ENCODE measurements around the gene LSS. TPM values are rescaled to one million over a fixed set of nuclear protein-coding genes. Genes with fewer than 3 reads are reported as not detected.

LSS gene
- total RNA-seq, 1 donor from 2014 or later = 103 TPM

- Histone ChIP-seq H3K27me3 (no peaks in the 10 kb centered on the region), H3K4me1 (no peaks in the 10 kb centered on the region), H3K36me3 (peaks cover 0 to 79% of the 10 kb centered on the region in 2 donors), H3K9me3 (no peaks in the 10 kb centered on the region), H3K27ac (no peak overlapping the region), H3K4me3 (no peak overlapping the region)
- DNase-seq (ENCODE audit: extremely low spot score in 2 of 2) = no peak
- TF ChIP-seq POLR2A (IDR thresholded peaks at IDR 0.05) (no peak), POLR2AphosphoS5 (IDR thresholded peaks at IDR 0.05; ENCODE audit: insufficient read depth in 1 of 2, low read depth in 1 of 2) (no peak), CTCF (IDR thresholded peaks at IDR 0.05) (no peak)
- intact Hi-C loops (cut with DNase I) = no loop called here
These were observed 18.0 kb downstream of the LSS start for GRCh38 chr21:46210378-46211136.

GRCh38 chr21:46208761-46209721 is 19.5 kb downstream of the LSS start:
- TF ChIP-seq CTCF (IDR thresholded peaks at IDR 0.05) = no peak
- no peak for TF ChIP-seq POLR2AphosphoS5 (IDR thresholded peaks at IDR 0.05; ENCODE audit: insufficient read depth in 1 of 2, low read depth in 1 of 2)
- no peak for TF ChIP-seq POLR2A (IDR thresholded peaks at IDR 0.05)
- Histone ChIP-seq H3K27ac (no peak overlapping the region), H3K4me3 (no peak overlapping the region), H3K27me3 (no peaks in the 10 kb centered on the region), H3K9me3 (no peaks in the 10 kb centered on the region), H3K4me1 (no peaks in the 10 kb centered on the region), H3K36me3 (peaks cover 0 to 88% of the 10 kb centered on the region in 2 donors)
- no peak for DNase-seq (ENCODE audit: extremely low spot score in 2 of 2)
- intact Hi-C loops (cut with DNase I) = no loop called here

GRCh38 chr21:46207920-46208591 is 20.5 kb downstream of the LSS start:
- intact Hi-C loops (cut with DNase I) = no loop called here
- peaks cover 0 to 79% of the 10 kb centered on the region in 2 donors for H3K36me3 ChIP-seq
- H3K27me3 ChIP-seq = no peaks in the 10 kb centered on the region
- H3K4me1 ChIP-seq = no peaks in the 10 kb centered on the region
- H3K4me3 ChIP-seq = no peak overlapping the region
- DNase-seq (ENCODE audit: extremely low spot score in 2 of 2) = no peak
- no peak overlapping the region for H3K27ac ChIP-seq
- TF ChIP-seq POLR2AphosphoS5 (IDR thresholded peaks at IDR 0.05; ENCODE audit: insufficient read depth in 1 of 2, low read depth in 1 of 2) (no peak), POLR2A (IDR thresholded peaks at IDR 0.05) (no peak), CTCF (IDR thresholded peaks at IDR 0.05) (no peak)
- H3K9me3 ChIP-seq = no peaks in the 10 kb centered on the region

- Histone ChIP-seq H3K4me3 (no peak overlapping the region), H3K27ac (no peak overlapping the region), H3K27me3 (no peaks in the 10 kb centered on the region), H3K9me3 (no peaks in the 10 kb centered on the region), H3K36me3 (peaks cover 0 to 81% of the 10 kb centered on the region in 2 donors), H3K4me1 (no peaks in the 10 kb centered on the region)
- no peak for DNase-seq (ENCODE audit: extremely low spot score in 2 of 2)
- intact Hi-C loops (cut with DNase I) = no loop called here
- TF ChIP-seq CTCF (IDR thresholded peaks at IDR 0.05) (no peak), POLR2A (IDR thresholded peaks at IDR 0.05) (no peak), POLR2AphosphoS5 (IDR thresholded peaks at IDR 0.05; ENCODE audit: insufficient read depth in 1 of 2, low read depth in 1 of 2) (no peak)
These were observed 21.3 kb downstream of the LSS start for GRCh38 chr21:46207006-46207919.

Data from vagina (tissue), 2 donors.